ENCODE measurements around the gene GAMT.

GAMT gene

GRCh38 chr19:1433119-1434039 lies 32.0 kb upstream of the GAMT start:
- no peak overlapping the region for H3K4me3 ChIP-seq (ENCODE audit: low read depth, low read length)
- in situ Hi-C loops (cut with HindIII; ENCODE audit: low sequenced_read_pairs): no loop called here
- no peak for DNase-seq (ENCODE audit: low read depth)
- TF ChIP-seq CTCF (IDR thresholded peaks at IDR 0.05; ENCODE audit: low read depth, low read length, missing control alignments): no peak

DNA sequence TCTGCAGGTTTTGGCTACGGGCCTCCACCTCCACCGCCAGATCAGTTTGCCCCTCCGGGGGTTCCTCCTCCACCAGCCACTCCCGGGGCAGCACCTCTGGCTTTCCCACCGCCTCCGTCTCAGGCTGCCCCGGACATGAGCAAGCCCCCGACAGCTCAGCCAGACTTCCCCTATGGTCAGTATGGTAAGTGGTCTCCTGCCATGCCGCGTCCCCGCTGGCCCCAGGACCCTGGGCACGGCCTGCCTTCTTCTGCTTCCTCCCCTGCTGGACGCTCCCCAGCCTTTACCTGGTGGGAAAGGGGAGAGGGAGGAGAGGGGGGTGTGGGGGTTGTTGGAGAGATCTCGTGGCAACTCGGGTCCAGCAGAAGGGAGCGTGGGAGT lies 31.2 kb upstream of the GAMT start:
- in situ Hi-C loops (cut with HindIII; ENCODE audit: low sequenced_read_pairs): no loop called here
- no peak for DNase-seq (ENCODE audit: low read depth)
- TF ChIP-seq CTCF (IDR thresholded peaks at IDR 0.05; ENCODE audit: low read depth, low read length, missing control alignments): no peak
- no peak overlapping the region for H3K4me3 ChIP-seq (ENCODE audit: low read depth, low read length)

DNA sequence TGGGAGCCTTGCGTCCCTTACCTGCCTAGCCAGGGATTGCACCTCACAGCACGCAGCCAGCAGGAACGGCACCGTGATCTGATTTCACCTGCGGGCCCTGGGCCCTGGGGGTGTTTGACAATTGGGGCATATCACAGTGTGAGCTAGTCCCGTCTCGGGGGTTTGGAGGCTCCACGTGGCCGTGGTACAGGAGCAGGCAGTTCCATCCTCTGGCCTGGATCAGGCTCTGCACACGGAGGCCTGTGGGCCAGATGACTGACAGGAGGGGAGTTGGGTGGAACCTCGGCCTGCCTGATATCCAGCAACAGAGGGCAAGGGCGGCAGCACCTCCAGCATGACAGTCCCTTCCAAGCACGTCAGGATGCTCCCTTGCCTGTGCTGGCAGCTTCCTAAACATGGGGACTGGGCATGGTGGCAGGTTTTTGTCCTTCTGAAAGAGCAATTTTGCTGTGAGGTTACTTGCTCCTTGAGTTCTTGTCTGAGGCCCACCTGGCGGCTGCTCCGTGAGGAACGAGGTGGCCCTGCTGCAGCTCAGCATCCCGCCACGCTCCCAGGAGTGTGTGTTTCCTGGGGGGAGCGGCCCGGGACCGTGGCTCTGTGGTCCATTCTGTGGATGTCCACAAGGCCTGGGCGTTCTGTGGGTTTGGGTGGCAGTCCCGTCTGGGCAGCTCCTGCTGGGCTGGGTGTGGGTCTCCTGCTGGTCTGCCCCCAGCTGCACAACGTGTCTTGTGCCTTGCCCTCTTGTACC lies 30.6 kb upstream of the GAMT start:
- in situ Hi-C loops (cut with HindIII; ENCODE audit: low sequenced_read_pairs): no loop called here
- TF ChIP-seq CTCF (IDR thresholded peaks at IDR 0.05; ENCODE audit: low read depth, low read length, missing control alignments): no peak
- H3K4me3 ChIP-seq (ENCODE audit: low read depth, low read length): no peak overlapping the region
- DNase-seq (ENCODE audit: low read depth): no peak

GRCh38 chr19:1430246-1430645 lies 28.9 kb upstream of the GAMT start:
- no peak for TF ChIP-seq CTCF (IDR thresholded peaks at IDR 0.05; ENCODE audit: low read depth, low read length, missing control alignments)
- DNase-seq (ENCODE audit: low read depth): no peak
- H3K4me3 ChIP-seq (ENCODE audit: low read depth, low read length): no peak overlapping the region
- in situ Hi-C loops (cut with HindIII; ENCODE audit: low sequenced_read_pairs): no loop called here

DNA sequence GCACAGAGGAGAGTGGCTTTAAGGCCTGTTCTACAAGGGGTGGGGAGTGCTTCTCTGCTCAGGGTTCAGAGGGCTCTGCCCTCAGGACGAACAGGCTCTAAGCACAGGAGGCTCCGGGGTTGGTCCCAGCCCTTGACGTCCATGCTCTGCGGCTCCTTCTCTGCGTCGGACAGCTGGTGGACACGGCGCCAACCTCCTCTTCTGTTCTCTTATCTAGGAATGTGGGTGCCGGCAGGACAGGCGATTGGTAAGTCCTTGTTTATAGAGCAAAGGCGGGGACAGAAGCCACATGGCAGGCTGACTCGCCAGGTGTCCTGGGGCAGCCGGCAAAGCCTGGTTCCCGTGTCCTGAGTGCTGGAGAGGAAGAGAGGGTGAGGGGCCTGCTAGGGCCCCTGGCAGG lies 28.4 kb upstream of the GAMT start:
- DNase-seq (ENCODE audit: low read depth): no peak
- in situ Hi-C loops (cut with HindIII; ENCODE audit: low sequenced_read_pairs): no loop called here
- no peak for TF ChIP-seq CTCF (IDR thresholded peaks at IDR 0.05; ENCODE audit: low read depth, low read length, missing control alignments)
- no peak overlapping the region for H3K4me3 ChIP-seq (ENCODE audit: low read depth, low read length)

DNA sequence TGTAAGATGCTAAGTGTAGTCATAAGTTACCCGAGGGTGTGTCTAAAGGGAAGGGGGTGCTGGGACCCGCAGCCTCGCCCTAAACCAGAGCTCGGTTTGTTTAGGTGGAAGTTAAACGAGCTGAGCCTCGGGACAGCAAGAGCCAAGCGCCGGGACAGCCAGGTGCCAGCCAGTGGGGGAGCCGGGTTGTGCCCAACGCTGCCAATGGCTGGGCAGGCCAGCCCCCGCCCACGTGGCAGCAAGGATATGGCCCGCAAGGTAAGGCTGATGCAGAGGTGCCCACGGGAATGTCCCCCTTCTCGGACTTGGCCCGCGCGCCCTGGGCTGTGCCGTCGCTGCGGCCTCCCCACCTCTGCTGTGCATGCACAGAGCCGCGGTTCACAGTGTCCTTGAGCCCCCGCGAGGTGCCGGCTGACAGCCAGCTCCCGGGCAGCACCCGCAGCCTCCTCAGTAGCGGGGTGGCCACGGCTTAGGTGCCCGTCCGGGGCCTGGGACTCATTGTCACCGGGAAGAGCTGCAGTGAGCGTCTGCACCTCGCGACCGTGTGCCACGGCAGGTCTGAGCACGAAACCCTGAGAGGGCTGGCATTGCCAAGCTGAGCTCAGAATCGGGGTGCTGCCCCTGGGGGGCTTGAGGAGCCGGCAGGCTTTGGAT lies 27.5 kb upstream of the GAMT start:
- no peak overlapping the region for H3K4me3 ChIP-seq (ENCODE audit: low read depth, low read length)
- in situ Hi-C loops (cut with HindIII; ENCODE audit: low sequenced_read_pairs): no loop called here
- TF ChIP-seq CTCF (IDR thresholded peaks at IDR 0.05; ENCODE audit: low read depth, low read length, missing control alignments): no peak
- no peak for DNase-seq (ENCODE audit: low read depth)

All from astrocyte of the cerebellum (primary cell).